Bronchial epithelial cell (primary cell): ENCODE data around the gene FRMD1. TPM values are rescaled to one million over a fixed set of nuclear protein-coding genes. Genes with fewer than 3 reads are reported as not detected.

Source experiments
- DNase-seq: peaks from one replicate; pipeline ENCODE4 v3.0.0-alpha.2; 2010; ENCODE audit warnings: low read depth
- FAIRE-seq: peaks from 2 replicates; lab custom pipeline; 2011; peaks lifted over from hg19 to GRCh38; lab: Jason Lieb, UNC
- H3K27me3 ChIP-seq: 2 replicates; pipeline ENCODE4 v1.5.1; 2011; ENCODE audit warnings: low read length; ENCODE audit not compliant: control insufficient read depth, insufficient read depth
- H3K36me3 ChIP-seq: 2 replicates; pipeline ENCODE4 v1.5.1; 2011; ENCODE audit warnings: low read length; ENCODE audit not compliant: control insufficient read depth, insufficient read depth
- H3K4me3 ChIP-seq: 2 replicates; pipeline ENCODE4 v1.5.1; 2011; ENCODE audit warnings: mild to moderate bottlenecking, low read depth, low read length, control low read depth
- total RNA-seq: library from RNA; depleted of rRNA; stranded (reverse); fragments of >200 nt; gene quantifications from 2 replicates; pipeline ENCODE4 v1.2.1, GENCODE V29; 2014
- TF ChIP-seq, protein P1 (sequence below): IDR thresholded peaks from 2 replicates; pipeline ENCODE4 v1.5.1; 2011; ENCODE audit warnings: mild to moderate bottlenecking, moderate library complexity, low read length, control low read depth, inconsistent platforms; ENCODE audit not compliant: insufficient read depth, severe bottlenecking

Gene FRMD1
- total RNA-seq, 1 donor from 2014 or later, result not detected

- TF ChIP-seq, protein P1, sequence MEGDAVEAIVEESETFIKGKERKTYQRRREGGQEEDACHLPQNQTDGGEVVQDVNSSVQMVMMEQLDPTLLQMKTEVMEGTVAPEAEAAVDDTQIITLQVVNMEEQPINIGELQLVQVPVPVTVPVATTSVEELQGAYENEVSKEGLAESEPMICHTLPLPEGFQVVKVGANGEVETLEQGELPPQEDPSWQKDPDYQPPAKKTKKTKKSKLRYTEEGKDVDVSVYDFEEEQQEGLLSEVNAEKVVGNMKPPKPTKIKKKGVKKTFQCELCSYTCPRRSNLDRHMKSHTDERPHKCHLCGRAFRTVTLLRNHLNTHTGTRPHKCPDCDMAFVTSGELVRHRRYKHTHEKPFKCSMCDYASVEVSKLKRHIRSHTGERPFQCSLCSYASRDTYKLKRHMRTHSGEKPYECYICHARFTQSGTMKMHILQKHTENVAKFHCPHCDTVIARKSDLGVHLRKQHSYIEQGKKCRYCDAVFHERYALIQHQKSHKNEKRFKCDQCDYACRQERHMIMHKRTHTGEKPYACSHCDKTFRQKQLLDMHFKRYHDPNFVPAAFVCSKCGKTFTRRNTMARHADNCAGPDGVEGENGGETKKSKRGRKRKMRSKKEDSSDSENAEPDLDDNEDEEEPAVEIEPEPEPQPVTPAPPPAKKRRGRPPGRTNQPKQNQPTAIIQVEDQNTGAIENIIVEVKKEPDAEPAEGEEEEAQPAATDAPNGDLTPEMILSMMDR, result no peak
- H3K27me3 ChIP-seq, result no peaks in the 10 kb centered on the region
- DNase-seq, result no peak
- no peaks in the 10 kb centered on the region for H3K36me3 ChIP-seq
- FAIRE-seq, result no peak
- no peak overlapping the region for H3K4me3 ChIP-seq
Observed at GRCh38 chr6:168039849-168040248, 39.2 kb downstream of the FRMD1 start.

DNA sequence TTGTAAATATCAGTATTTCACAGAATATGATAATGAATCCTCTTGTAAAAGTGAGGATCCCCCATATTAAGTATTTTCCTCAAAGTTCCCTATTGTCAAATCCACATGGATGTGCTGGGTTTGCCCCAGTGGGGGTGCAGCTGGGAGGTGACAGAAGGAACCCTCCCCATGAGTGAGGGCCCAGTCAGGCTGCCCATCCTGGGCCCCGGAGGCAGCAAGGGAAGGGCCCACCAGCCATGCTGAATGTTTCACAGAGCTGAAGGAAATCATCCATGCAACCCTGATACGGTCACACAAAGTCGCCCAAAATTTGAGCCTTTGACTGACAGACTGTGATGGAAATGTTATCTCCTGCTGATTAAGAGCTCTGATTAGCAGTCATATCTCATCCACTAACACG lies 39.7 kb downstream of the FRMD1 start:
- Histone ChIP-seq H3K36me3 (no peaks in the 10 kb centered on the region), H3K27me3 (no peaks in the 10 kb centered on the region), H3K4me3 (no peak overlapping the region)
- DNase-seq (no peak), FAIRE-seq (no peak)
- TF ChIP-seq, protein P1, result no peak

DNA sequence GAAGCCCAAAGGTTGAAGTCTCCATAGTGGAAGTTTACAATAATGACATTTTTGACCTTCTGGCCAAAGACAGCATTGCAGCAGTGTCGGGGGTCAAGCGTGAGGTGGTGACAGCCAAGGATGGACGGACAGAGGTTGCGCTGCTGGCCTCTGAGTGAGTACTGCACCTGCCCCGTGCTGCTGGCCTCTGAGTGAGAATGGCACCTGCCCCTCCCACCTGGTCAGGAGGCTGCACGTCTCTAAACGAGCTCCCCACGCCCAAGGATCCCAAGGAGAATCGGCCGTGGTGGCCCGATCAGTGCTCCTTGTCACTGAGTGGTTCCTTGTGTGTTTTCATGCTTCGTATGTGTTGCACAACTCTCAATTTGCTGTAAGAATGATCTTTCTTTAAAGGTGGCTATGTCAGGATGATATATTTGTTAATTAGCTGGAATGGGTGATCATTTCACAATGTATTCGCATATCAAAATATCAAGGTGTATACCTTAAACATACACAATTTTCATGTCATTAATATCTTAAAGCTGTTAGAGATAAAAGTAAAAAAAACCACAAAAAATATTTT lies 40.4 kb downstream of the FRMD1 start:
- DNase-seq (no peak), FAIRE-seq (no peak)
- Histone ChIP-seq H3K36me3 (no peaks in the 10 kb centered on the region), H3K4me3 (no peak overlapping the region), H3K27me3 (no peaks in the 10 kb centered on the region)
- TF ChIP-seq, protein P1, result no peak

- TF ChIP-seq, protein P1, result no peak
- FAIRE-seq (no peak), DNase-seq (no peak)
- no peak overlapping the region for H3K4me3 ChIP-seq
- H3K36me3 ChIP-seq, result no peaks in the 10 kb centered on the region
- H3K27me3 ChIP-seq, result no peaks in the 10 kb centered on the region
Observed at GRCh38 chr6:168037856-168038255, 41.2 kb downstream of the FRMD1 start.

DNA sequence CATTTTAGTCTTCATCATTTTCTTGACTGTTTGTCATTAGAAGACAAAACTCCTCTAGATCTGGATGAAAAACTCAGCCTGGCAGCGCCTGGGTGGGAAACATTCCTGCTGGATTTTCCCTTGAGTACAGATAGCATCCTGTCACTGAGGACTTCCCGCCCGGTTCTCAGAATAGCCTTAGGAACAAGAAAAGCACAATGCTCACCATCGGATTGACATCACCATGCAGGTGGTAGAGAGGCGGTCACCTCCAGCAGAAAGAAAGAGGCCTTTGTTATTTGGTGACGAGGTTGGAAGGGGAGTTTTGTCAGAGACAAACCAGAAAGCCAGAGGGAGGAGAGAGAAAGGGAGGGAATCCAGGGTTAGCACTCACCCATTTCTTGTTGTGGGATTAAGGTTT lies 41.8 kb downstream of the FRMD1 start:
- TF ChIP-seq, protein P1, result no peak
- Histone ChIP-seq H3K4me3 (no peak overlapping the region), H3K27me3 (no peaks in the 10 kb centered on the region), H3K36me3 (no peaks in the 10 kb centered on the region)
- no peak for DNase-seq
- no peak for FAIRE-seq
